HUDEP-2 (cell line): Measurements from ENCODE around the gene CERK.

ENCODE experiments used
- DNase-seq, 76 experiments: peaks; one replicate each; lab custom pipeline; 2025; ENCODE audit not compliant: unreplicated experiment in 76 of 76; lab: John Stamatoyannopoulos, UW

The CERK gene

DNA sequence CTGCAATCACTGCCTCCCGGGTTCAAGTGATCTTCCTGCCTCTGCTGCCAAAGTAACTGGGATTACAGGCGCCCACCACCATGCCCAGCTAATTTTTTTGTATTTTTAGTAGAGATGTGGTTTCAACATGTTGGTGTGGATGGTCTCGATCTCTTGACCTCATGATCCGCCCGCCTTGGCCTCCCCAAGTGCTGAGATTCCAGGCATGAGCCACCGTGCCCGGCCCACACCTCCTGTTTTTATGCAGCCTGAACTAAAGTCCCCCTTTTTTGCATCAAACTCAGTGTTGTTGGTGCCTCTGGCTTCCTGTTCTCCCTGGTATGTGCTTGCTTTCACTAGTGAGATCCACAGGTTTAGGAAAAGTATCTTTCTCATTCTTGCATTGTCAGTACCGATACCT lies 28.6 kb upstream of the CERK start:
- no peak for DNase-seq

GRCh38 chr22:46764779-46765485 lies 26.9 kb upstream of the CERK start:
- DNase-seq = no peak

DNA sequence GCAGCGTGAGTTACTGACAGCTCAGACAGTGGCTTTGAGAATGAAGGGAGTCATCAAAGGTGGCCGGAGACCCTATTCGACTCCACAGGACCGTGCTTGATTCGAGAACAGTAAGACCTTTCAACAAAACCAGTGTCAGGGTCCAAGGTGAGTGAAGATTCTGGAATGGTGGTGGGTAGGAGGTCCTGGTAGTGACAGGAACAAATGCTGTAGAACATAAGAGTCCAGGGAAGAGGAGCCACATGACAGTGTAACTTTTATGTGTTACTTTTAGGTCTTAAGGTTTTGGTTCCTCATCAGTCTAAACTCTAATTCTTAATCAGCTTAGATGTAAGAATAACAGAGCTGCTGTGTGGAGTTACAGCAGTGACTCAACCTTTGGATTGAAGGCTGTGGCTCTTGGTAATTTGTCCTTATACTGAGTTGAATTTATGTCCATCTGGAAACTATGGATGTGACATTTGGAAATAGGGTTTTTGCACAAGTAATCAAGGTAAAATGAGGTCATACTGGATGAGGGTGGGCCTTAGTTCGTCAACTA lies 26.2 kb upstream of the CERK start:
- DNase-seq = no peak

- DNase-seq = peak in 3 of 76 experiments; percentile 33 to 37 (median 33)
These were observed 25.1 kb upstream of the CERK start for GRCh38 chr22:46763051-46763705.

GRCh38 chr22:46762238-46763050 lies 24.4 kb upstream of the CERK start, which contains the start of gene TBC1D22A:
TSS of gene TBC1D22A (plus strand) at chr22:46762650. CDS start at chr22:46762787, 137 bp downstream.
- DNase-seq = peak in 75 of 76 experiments; percentile 38 to 94 (median 85)

- DNase-seq = peak in 4 of 76 experiments; percentile 12 to 36 (median 22)
These were observed 23.6 kb upstream of the CERK start for GRCh38 chr22:46761539-46762237.

DNA sequence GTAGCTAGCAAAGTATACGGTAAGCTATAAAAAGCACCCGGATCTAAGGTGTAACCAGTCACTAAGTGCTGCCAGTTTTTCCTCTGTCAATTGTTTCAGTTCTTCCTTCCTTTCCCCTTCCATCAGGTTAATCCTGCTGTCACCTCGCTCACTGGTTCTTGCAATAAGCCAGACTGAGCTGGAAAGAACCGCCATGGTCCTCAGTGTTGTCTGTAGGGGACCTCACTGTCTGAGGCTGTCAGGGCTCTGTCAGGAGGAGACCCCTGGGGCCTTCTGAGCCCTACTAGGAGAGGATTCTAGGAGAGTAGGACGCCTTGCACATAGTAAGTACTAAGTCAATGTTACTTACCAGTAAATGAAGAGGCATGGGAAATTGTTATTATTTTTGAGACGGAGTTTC lies 23.0 kb upstream of the CERK start:
- peak in 1 of 76 experiments; percentile 3 for DNase-seq

DNA sequence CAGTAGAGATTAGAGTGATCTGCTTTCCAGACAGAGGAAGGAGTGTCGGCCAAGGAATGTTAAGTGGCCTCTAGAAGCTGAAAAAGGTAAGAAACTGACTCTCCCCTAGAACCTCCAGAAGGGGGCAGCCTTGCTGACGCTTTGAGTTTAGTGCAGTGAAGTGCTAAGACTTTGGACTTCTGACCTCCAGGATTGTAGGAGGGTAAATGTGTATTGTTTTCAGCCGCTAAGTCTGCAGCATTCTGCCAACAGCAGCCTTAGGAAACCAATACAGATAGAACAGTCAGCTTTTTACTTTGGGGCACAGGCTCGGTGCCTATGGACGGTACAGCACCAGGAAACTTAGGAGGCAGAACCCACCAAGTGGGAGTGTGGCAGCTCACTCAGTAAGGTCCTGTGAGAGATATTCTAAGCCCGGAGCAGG lies 20.8 kb upstream of the CERK start:
- peak in 31 of 76 experiments; percentile 5 to 54 (median 25) for DNase-seq

GRCh38 chr22:46758121-46758520 lies 20.1 kb upstream of the CERK start:
- DNase-seq = no peak

DNA sequence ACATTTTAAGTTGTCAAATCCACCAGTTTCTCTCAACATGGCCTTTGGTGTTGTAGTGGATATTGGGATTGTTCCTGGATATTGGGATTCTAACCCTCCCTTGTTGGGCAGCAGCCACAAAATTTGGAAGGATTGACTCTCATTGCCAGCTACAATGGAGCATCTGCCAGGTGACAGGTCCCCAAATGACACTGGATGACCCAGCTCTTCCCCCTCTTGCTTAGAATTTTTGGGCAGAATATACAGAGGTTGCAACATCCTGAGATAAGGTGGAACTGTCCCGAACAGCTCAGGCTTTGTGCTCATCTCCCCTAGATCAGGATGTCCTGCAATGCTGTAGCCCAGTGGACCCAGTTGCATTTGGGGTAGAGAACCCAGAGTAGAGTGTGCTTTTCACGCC lies 19.1 kb upstream of the CERK start:
- DNase-seq = no peak

- DNase-seq = no peak
These were observed 18.0 kb upstream of the CERK start for GRCh38 chr22:46756097-46756496.

DNA sequence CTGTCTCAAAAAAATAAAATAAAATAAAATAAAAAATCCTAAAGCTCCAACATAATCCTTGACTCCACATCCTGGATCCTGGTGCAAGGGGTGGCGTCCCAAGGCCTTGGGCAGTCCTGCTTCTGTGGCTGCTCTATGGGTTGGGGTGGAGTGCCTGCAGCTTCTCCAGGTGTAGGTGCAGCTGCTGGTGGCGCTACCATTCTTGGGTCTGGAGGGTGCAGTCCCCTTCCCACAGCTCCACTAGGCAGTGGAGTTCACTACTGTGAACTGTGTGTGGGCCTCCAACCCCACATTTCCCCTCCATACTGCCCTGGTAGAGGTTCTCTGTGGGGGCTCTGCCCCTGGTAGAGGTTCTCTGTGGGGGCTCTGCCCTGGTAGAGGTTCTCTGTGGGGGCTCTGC lies 17.5 kb upstream of the CERK start:
- no peak for DNase-seq

GRCh38 chr22:46754826-46755225 lies 16.8 kb upstream of the CERK start:
- no peak for DNase-seq

GRCh38 chr22:46754110-46754799 lies 16.2 kb upstream of the CERK start:
- peak in 67 of 76 experiments; percentile 25 to 86 (median 65) for DNase-seq

- DNase-seq = no peak
These were observed 15.7 kb upstream of the CERK start for GRCh38 chr22:46753761-46754109.

DNA sequence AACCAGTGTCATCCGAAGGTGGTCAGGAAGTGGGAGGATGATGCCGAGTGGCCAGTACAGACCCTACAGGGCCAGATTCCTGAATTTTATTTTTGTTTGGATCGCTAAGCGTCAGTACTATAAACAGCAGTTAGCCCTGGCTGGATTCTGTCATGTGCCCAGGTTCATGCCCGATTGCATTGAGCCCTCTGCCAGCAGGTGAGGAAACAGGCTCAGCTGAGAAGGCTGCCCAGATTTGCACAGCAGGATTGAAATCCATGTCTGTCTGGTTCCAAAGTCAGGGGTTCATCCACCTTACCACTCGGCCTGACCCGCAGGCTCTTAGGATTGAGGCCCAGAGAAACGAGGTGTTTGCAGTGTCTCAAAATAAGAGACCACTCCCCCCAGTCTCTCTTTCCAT lies 15.3 kb upstream of the CERK start:
- DNase-seq = no peak

GRCh38 chr22:46752988-46753310 lies 14.9 kb upstream of the CERK start:
- DNase-seq = no peak

DNA sequence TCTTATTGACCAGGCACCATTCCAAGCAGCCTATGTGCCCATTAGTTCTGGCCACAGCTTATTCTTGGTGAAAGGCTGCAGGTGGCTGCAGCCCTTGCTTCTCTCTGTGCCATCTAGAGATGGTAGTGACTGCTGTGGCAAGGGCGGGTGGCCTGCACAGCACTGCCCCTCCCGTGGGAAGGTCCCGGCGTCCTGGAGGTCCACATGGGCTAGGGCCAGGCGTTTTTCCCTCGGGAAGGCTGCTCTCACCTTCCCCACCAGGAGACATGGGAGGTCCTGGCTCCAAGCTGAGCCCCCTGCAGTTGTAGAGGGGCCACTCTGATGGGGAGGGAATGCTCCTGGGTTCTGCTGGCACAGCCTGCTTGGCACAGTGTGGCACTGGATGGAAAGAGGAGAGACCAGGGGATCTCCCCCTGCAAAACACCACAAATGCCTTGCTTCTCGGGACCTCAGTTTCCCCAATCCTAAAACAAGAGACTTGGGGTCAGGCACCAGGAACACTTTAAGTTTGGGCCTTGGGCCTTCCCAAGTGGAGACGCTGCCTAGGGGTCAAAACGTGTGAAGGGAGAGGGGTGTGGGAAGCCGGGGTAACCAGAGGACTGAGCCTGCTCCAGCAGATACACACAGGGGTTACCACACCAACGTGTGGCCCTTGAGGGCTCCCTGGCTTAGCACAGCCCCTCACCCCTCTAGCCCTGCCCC lies 14.4 kb upstream of the CERK start:
- no peak for DNase-seq

GRCh38 chr22:46750863-46751443 lies 12.9 kb upstream of the CERK start:
- DNase-seq = no peak
